ENCODE results near the gene CHD9.
A peak's percentile ranks its signal among the peaks of the same experiment; 100 is the strongest.
"Not testable (repeated sequence)": the region's sequence is repeated elsewhere in the genome, so short reads cannot be mapped to it uniquely, and the experiment has no call there.

The CHD9 gene

DNA sequence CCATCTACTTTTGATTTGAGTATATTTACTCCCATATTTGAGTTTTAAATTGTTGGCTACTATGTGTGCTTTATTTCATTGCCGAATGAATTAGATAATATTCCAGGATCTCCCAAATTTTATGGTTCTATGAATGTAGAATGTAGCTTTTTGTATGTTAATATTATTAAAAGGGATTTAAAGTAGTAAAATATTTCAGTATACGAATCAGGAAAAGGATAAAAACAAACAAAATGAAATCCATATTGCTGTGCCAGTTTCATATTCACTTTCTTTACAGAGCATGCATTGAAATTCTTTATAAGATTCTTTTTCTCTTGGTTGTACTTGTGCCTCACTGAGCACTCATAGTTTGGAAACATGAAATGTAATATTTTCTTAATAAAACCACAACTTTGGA lies 155.1 kb downstream of the CHD9 start:
- no peak for DNase-seq

DNA sequence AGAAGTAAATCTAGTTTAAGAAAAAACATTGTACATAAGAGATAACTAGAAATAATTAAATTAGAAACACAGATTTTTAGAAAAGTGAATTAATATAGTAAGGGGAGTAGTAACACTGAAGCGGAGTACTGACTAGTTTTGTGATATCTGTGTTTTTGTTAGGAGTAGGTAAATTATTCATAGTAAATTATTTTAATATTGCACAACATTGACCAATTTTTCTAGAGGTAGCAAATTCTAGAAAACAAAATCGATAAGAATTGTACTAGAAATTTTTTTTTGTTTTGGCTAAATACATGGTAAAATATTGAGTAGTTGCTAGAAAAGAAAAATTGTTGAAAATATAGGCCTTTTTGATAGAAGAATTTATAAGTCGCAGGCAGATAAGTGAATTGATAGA lies 156.5 kb downstream of the CHD9 start:
- no peak for DNase-seq

DNA sequence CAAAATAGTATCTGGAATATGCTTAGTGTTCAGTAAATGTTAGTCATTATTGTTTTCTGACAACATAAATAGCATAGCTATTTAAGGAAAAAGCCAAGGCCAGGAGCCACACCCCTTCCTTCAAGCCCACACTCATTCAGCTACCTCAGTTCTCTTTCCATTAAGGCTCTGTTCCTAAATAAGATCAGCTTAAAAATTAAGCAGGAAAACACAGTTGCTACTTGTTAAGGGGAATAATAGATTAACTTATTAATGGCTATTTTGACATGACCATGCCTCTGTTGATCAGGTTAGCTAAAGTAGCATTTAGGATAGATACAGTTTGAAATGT lies 158.1 kb downstream of the CHD9 start:
- DNase-seq = no peak

DNA sequence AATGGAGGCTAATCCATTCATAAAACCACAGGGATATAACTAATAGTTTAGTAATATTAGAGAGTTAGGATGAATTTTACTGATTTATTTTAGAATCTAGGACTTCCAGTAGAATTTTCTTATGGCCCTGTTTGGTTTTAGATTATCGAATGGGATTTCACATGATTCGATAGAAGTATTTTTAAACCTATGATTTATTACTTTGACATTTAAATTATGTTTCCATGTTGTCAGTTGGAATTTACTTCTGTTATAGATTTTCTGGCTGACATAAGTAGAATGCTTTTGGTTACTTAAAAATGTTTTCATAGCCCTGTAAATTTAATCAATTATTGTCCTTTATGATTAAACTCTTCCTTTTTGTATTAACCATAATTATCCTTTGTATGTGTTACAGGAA lies 158.8 kb downstream of the CHD9 start:
- no peak for DNase-seq

DNA sequence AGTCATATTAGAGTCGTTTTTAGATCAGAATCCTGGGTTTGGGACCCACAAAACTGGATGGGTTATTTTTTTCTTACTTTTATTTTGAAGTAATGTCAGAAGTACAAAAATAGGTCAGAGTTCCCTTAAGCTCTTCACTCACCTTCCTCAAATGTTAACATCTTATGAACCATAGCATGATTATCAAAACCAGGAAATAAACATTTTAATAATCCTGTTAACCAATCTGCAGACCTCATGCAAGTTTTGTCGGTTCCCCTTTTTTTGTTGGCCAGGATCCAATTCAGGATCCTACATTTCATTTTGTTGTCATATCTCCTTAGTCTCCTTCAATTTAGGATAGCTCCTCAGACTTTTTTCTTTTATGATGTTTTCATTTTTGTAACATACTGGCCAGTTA lies 162.0 kb downstream of the CHD9 start:
- no peak for DNase-seq

DNA sequence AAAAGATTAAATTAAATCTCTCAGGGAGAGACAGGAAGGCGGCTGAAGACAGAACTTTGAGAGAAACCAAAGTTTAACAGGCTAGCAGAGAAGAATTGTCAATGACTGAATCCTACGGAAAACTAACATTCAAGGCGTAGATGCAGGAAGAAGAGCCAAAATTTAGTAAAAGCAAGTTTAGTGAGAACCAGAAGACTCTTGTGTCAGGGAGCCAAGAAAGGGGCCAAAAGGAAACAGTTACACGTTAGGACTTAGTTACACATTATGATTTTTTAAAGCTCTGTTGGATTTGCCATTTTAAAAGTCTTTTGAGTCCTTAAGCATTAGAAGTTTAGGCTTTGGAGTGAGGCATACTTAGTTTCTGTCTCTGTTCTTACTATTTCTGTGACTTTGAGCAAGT lies 164.6 kb downstream of the CHD9 start:
- no peak for DNase-seq

DNA sequence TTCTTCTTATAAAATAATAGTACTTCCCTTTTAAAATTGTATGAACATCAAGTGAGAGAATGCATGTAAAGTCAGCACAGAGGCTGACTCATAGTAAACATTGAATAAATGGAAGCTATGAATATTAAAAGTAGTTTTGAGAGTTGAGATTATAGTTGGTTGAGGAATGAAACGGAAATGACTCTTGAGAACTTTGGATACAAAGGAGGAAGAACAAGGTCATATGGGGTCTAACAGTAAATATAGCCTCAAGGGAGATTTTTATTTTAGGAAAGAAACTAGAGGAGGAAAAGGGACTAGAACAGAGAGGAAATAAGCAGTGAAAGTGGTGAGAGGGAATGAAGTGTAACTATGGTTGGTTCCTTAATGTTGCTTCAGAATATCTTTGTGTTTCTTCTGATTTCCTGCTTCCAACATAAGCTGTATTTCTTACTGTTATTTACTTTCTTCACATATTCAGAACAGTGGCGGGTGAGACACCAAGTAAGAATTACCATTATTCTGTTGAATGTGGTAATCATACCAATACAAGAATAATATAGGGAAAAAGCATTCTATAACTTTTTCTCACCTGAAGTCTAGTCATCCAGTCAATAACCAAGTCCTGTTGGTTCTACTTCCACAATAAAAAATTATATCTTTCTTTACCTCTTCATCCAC lies 165.1 kb downstream of the CHD9 start:
- no peak for DNase-seq

DNA sequence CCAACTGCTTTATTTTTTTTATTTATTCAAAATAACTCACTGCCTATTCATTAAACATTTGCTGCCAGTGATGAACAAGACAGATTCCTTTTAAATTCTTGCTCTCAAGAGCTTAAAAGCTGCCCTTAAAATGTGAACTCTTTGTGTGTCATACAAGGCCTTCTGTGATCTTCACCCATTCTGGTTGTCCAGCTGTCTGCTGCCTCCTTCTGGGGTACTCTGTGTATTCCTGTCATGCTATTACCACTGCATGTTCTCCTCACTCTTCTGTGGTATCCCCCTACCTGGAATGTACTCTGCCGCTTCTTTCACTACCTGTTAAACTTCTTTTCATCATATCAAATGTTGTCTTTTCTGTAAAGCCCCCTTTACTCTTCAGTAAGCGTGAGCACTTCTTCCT lies 165.8 kb downstream of the CHD9 start:
- DNase-seq = no peak

DNA sequence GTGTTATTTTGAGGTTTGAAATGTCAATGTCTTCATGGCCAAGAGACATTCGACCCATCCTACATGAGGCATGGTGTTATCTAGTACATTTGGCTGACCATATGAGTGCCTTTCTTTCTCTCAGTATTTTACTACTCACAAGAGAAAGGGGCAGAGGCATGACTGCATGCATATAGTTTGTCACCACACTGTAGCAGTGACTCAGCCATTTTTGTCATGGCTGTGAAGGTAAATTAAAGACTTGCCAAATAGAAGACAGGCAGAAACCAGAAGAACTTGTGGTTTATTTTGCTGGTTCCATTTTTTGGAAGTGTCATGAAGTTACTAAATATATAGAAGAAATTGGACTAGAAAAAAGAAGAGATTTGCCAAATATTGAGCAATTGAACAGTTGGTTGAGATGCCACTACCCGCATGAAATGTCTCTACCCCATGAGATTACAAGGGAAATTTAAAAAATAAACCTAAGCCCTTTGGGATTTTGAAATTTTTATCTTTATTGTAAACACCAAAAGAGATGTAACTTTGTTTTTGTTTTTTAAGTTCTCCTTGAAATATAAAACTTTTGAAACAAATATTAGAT lies 170.3 kb downstream of the CHD9 start:
- no peak for DNase-seq

DNA sequence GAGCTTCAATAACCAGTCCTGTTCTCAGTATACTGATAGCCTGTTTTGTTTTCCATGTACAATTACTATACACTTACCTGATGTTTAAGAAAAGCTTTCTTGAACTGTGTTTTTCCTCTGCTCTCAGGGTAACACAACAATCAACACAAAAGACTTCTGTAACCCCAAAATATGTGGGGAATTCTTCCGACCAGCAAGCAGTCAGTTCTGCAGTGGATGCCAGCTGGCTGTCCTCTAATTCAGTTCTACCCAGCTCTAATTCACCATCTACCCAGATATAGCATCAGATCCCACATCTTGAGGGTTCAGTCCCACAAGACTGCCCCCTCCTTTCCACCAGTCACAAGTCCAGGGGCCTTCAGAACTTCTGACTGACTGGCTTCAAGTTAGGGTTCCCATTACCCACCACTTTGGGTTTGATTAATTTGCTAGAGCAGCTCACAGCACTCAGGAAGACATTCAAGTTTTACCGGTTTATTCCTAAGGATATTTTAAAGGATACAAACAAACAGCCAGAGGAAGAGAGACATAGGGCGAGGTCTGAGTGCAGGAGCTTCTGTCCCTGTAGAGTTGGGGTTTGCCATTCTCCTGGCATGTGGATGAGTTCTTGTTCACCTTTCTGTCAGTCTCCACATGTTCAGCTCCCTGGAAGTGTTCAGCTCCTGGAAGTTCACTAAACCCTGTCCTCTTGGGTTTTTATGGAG lies 178.2 kb downstream of the CHD9 start:
- DNase-seq = no peak

DNA sequence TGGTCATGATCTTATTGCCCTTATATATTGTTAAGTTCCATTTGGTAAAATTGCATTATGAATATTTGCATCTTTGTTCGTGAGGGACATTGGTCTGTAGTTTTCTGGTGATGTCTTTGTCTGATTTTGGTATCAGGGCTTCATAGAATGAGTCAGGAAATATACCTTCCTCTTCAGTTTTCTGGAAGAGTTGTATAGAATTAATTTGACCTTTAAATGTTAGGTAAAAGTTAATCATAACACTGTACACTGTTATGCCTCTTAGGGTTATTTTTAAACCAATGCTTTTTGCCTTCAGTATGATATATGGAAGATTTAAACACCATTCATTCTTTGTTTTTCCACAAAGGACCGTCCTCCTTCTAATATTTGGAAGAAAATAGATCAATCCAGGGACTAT lies 180.0 kb downstream of the CHD9 start:
- no peak for DNase-seq

DNA sequence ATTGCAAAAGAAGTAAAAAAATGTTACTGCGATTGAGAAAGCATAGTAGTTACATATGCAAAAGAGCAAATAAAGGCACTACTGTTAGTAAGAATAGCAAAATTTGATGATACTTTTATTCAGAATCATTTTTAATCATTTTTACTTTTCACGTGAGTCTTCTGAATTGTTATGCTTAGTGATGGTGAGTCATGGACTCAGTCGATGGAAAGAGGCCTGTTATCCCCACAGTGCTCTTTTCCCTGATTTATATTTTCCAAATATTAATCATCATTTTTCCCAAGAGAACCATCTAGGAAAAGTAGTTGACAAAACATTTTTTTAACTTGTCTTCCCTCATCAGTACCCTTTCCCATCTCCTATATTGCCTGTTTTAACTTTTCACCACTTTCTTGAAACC lies 181.1 kb downstream of the CHD9 start:
- no peak for DNase-seq

DNA sequence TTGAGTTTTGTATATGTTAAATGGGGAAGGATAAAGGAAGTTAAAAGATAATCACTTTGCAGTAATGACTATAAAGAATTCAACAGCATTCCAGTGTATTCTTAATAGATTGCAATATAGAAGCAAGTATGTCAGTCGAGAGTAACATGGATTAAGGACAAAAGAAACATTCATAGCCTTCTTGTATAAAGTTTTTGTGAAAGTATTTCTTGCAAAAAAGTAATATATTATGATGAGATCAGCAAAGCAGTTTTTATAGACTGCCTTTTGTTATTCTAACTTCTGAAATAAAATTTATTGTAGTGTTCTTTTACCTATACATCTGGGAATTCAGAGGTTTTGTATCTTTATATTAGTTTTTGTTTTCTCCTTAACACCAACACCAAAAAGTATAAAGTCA lies 194.5 kb downstream of the CHD9 start:
- no peak for DNase-seq

DNA sequence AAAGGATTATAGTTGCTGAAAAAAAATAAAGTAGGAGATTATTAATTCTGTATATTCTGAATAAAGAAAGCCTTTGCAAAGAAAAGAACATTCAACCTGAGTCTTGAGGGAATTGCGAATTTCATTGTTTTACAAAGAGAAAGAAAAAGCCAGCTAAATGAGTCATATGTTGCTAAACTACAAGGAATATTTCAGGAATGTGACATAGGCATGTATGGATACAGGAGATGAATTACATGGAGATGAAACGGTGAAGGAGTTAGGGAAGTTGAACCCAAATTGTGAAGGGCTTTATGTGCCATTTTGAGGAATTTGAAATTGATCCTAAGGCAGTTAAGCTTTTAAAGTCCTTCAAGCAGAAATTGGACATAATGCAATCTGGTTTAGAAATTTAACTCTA lies 202.2 kb downstream of the CHD9 start:
- no peak for DNase-seq

DNA sequence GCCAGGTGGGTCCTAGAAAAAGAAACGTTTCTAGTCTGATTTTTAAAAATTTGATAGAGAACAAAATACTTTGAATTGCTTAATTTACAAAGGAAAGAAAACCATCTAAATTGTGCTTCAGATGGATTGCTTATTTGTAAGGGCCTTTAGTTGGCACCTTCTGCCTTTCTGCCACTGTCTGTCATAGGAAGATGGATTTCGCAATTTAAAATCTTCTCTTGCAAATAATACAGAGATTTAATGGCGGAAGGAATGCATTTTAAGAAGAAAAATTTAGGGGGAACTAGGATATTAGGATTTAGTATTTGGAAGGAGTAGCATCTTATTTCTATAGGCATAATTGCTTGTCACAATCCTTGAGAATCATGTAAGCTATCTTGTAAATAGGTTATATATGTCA lies 204.0 kb downstream of the CHD9 start:
- DNase-seq = no peak

DNA sequence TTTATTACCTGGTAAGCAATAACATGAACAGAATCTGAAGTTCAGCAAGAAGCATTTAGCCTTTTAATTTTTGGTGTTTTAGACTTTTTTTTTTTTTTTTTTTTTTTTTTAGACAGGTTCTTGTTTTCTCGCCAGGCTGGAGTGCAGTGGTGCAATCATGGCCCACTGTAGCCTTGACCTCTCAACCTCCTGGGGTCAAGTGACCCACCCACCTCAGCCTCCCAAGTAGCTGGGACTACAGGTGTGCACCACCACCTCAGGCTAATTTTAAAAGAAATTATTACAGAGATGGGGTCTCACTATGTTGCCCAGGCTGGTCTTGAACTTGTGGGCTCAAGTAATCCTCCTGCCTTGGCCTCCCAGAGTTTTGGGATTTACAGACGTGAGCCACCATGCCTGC lies 206.5 kb downstream of the CHD9 start:
- DNase-seq = no peak

DNA sequence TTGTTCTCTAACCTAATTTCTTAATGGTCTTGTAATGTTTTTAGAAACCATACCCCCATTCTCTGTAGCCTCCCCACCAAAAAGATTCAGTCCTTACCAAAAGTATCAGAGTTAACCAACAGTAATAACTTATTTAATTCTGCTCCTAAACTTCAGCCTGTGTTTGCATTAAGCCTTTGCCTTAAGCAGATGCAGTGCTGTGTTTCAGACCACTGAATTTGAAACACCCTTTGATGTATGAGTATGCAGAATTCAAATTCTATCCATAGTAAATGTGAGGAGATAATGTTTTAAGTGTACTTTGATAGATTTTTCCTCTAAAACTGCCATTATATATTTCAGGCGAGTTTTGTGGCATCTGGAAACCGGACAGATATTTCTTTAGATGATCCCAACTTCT lies 207.9 kb downstream of the CHD9 start:
- no peak for DNase-seq

DNA sequence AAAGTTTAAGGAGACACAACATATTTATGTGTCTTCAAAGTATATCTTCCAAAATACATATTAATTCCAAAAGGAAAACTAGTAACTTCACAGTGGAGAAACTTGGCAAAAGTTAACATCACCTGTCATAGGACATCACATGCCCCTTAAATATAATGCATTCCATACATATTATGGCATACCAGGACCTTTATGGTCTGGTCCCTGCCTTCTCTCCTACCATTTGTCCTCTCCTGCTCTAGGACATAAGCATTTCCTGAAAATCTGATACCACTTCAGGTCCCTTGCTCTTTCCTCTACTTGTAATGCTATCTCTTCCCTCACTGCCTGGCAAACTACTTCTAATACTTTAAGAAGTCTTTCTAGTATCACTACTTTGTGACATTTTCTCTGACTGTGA lies 211.4 kb downstream of the CHD9 start:
- DNase-seq = no peak

DNA sequence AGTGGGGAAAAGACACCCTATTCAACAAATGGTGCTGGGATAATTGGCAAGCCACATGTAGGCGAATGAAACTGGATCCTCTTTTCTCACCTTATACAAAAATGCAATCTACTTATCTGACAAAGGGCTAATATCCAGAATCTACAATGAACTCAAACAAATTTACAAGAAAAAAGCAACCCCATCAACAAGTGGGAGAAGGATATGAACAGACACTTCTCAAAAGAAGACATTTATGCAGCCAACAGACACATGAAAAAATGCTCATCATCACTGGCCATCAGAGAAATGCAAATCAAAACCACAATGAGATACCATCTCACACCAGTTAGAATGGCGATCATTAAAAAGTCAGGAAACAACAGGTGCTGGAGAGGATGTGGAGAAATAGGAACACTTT lies 223.7 kb downstream of the CHD9 start:
- DNase-seq = not testable (repeated sequence)

DNA sequence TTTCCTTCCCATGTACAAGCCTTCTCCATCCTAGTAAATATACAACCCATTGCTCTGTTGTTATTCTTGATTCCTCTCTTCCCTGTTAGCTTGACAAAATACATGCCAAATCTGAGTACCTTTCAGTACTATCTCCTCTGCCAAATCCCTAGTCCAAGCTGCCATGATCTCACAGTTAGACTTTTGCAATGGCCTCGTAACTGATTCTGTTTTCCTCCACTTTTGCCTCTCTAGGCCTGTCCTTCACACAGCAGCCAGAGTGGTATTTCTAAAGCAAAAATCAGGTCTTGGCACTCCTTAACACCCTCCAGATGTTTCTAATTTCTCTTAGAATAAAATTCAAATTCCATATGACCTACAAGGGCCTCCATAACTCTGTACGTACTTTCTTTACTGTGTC lies 226.5 kb downstream of the CHD9 start:
- DNase-seq = no peak

DNA sequence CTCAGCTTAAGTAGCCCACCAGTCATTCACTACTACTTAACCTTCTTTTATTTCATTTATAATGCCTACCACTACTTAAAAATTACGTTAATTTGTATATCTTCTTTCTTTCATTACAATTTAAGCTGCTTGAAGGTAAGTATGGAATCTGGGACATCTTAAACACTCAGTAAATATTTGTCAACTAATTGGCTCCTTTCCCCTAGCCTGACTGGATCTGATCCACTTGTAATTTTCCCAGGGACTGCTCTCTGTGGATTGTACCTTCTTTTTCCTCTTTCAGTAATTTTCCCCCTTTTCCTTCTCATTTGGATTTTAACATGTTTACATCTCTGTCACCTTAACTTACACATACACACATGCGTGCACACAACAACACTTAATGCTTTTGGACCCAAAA lies 227.1 kb downstream of the CHD9 start:
- no peak for DNase-seq

DNA sequence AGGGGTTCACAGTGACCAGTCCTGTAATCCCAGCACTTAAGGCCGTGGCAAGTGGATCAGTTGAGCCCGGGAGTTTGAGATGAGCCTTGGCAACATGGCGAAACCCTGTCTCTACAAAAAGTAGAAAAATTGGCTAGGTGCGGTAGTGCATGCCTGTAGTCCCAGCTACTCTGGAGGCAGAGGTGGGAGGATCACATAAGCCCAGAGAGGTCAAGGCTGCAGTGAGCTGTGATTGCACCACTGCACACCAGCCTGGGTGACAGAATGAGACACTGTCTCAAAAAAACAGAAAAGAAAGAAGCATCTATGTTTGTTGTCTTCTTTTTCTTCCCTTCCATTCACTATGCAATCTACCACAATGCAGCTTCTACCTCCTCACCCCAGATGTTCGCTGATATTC lies 227.5 kb downstream of the CHD9 start:
- DNase-seq = no peak

DNA sequence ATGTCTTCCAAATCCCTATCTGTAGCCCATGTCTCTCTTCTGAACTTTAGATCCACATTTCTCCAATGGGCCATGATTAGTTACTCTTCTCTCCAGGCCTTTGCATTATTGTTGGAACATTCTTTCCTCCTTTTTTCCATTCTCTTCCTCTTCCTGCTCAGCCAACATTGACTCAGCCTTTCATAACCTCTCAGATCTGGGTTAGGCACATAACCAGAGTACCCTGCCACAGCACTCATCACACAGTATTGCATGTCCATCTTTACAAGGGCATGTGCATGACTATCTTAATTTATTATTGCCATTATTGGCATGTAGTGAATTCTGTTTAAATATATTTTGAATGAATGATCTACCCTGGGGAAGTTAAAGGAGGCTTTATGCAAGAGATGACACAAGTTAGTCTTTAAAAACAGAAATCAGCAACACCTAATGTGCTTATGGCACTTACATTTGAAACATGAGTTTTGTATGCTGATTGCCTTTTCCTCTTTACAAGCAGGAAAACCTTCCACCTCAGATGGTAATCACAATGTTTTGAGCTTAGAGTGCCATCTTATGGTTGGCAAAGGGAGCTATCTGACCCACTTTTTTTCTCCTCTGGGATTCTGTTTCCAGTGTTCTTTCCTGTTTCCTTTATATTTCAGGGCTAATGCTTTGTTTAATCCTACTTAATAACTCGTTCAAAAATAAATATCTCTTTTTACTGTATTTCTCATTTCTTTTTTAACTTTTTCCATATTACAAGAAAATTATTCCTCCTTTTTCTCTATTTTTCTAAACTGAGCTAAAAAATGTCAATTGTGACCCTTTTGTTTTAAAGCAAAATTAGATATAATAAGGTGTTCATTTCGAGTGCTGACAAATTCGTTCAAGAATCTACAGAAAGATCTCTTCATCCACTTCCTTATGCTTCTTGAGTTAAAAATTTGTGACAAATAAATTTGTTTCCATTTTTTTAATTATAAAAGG lies 228.5 kb downstream of the CHD9 start:
- peak in 1 of 5 donors; percentile 10 for DNase-seq

DNA sequence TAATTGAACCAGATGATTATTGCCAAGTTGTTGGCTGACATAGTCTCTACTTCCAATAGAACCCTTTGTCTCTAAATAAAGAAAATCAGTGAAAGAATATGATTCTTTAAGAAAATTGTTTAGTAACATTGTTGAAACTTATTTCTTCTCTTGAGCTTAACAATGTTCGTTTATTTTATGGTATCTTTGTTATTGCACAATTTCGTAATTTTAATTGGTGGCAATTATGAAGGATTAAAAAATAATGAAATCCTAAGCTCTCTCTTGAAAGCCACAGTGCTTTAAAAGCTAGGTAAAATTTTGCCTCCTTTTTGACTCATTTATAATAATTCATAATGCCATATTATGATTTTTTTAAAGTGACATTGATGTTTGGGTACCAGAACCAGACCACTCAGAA lies 230.4 kb downstream of the CHD9 start:
- no peak for DNase-seq
